ENCODE data around the gene NUMA1. TPM values are rescaled to one million over a fixed set of nuclear protein-coding genes. Genes with fewer than 3 reads are reported as not detected.

Gene NUMA1
- total RNA-seq, 1 donor from 2014 or later, result 247 TPM

DNA sequence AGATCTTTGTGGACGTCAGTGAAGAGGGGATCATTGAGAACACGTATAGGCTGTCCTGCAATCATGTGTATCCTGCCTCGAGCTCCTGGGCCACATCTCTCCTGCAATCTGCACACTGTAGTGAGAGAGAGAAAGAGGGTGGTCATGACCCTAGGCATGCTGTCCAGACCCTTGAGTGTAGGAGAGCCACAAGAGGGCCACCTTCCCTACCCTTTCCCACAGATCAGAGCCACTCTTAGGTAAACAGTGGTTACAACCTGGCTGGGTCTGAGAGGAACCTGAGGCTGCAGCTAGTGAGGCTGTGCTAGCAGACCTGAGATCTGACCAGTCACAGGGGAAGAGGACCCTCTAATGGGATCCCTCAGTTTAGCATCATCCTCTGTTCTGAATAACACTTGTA, 85.6 kb downstream of the NUMA1 start:
- no peaks in the 10 kb centered on the region for H3K9me3 Mint-ChIP-seq (ENCODE audit: unreplicated experiment)

DNA sequence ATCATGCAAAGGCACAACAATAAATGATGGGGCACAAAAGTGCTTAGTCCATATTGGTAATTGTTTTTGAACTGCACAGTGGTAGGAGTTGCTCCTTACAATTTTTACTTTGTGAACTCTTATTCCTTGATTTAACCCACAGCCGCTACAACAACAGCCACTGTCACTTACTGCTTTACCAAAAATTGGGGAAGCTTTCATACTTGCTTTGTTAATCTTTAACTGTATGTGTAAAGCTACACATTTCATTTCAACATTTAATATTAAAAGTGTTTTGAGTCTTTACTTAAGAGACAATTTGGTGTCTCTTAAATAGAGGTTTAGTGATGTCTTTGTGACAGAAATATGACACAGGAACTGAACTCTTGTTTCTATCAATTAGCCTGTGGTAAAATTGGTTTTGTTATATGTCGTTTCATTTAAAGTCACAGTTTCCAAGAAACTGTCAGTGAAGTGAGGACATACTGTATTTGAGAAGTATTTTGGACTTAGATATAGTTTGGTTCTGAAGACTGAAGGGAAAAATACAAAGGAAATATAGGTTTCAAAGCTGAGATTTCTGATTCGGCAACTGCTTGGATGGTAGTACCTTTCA, 88.1 kb downstream of the NUMA1 start:
- no peak overlapping the region for H3K4me3 Mint-ChIP-seq (ENCODE audit: unreplicated experiment)
- no peak overlapping the region for H3K27ac Mint-ChIP-seq (ENCODE audit: unreplicated experiment)
- H3K27me3 Mint-ChIP-seq (ENCODE audit: unreplicated experiment), result no peaks in the 10 kb centered on the region
- peaks cover 19% of the 10 kb centered on the region for H3K36me3 Mint-ChIP-seq (ENCODE audit: unreplicated experiment)
- no peak for DNase-seq (ENCODE audit: extremely low spot score, unreplicated experiment)
- no peaks in the 10 kb centered on the region for H3K4me1 Mint-ChIP-seq (ENCODE audit: unreplicated experiment)
- no peaks in the 10 kb centered on the region for H3K9me3 Mint-ChIP-seq (ENCODE audit: unreplicated experiment)
- TF ChIP-seq, protein P1, sequence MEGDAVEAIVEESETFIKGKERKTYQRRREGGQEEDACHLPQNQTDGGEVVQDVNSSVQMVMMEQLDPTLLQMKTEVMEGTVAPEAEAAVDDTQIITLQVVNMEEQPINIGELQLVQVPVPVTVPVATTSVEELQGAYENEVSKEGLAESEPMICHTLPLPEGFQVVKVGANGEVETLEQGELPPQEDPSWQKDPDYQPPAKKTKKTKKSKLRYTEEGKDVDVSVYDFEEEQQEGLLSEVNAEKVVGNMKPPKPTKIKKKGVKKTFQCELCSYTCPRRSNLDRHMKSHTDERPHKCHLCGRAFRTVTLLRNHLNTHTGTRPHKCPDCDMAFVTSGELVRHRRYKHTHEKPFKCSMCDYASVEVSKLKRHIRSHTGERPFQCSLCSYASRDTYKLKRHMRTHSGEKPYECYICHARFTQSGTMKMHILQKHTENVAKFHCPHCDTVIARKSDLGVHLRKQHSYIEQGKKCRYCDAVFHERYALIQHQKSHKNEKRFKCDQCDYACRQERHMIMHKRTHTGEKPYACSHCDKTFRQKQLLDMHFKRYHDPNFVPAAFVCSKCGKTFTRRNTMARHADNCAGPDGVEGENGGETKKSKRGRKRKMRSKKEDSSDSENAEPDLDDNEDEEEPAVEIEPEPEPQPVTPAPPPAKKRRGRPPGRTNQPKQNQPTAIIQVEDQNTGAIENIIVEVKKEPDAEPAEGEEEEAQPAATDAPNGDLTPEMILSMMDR (IDR thresholded peaks at IDR 0.05), result no peak

More for the DNA sequence above, 85.6 kb downstream of the NUMA1 start:
- TF ChIP-seq, protein P1 (IDR thresholded peaks at IDR 0.05), result no peak
- H3K4me1 Mint-ChIP-seq (ENCODE audit: unreplicated experiment), result peaks cover 17% of the 10 kb centered on the region
- H3K27ac Mint-ChIP-seq (ENCODE audit: unreplicated experiment), result no peak overlapping the region
- H3K27me3 Mint-ChIP-seq (ENCODE audit: unreplicated experiment), result no peaks in the 10 kb centered on the region
- no peak for DNase-seq (ENCODE audit: extremely low spot score, unreplicated experiment)
- peaks cover 18% of the 10 kb centered on the region for H3K36me3 Mint-ChIP-seq (ENCODE audit: unreplicated experiment)
- no peak overlapping the region for H3K4me3 Mint-ChIP-seq (ENCODE audit: unreplicated experiment)

DNA sequence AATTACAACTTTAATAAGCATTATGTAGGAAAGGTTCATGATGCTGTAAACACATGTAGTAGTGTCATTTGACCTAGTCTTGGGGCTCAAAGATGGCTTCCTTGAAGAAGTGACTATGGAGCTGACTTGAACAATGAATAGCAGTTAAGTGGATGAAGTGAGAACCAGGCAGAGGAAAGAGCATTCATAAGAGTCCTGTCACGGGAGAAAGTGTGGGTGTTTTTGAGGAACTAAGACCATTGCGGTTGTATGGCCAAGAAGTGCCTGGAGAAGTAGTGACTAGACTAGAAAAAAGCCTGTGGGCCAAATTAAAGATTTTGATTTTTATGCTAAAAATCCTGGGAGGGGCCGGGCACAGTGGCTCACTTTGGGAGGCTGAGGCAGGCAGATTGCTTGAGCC, 88.8 kb downstream of the NUMA1 start:
- Mint-ChIP-seq H3K4me1 (ENCODE audit: unreplicated experiment) (peaks cover 4% of the 10 kb centered on the region), H3K4me3 (ENCODE audit: unreplicated experiment) (no peak overlapping the region), H3K27me3 (ENCODE audit: unreplicated experiment) (no peaks in the 10 kb centered on the region), H3K27ac (ENCODE audit: unreplicated experiment) (no peak overlapping the region), H3K9me3 (ENCODE audit: unreplicated experiment) (no peaks in the 10 kb centered on the region), H3K36me3 (ENCODE audit: unreplicated experiment) (peaks cover 17% of the 10 kb centered on the region)
- TF ChIP-seq, protein P1 (IDR thresholded peaks at IDR 0.05), result no peak
- DNase-seq (ENCODE audit: extremely low spot score, unreplicated experiment), result no peak

DNA sequence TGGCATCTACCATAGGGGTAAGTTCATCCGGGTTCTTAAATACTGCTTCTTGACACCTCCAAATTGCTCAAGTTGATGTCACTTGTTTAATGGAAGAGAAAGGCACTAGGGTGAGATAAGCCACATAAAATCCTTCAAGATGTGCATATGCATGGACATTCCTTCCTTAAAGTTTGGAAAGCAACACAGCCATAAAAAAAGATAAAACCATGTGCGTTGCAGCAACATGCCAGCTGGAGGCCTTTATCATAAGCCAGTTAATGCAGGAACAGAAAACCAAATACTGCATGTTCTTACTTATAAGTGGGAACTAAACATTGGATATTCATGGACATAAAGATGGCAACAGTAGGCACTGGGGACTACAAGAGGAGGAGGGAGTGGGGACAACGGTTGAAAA, 89.6 kb downstream of the NUMA1 start:
- TF ChIP-seq, protein P1 (IDR thresholded peaks at IDR 0.05), result no peak
- no peak for DNase-seq (ENCODE audit: extremely low spot score, unreplicated experiment)
- H3K4me3 Mint-ChIP-seq (ENCODE audit: unreplicated experiment), result no peak overlapping the region
- no peak overlapping the region for H3K27ac Mint-ChIP-seq (ENCODE audit: unreplicated experiment)
- H3K9me3 Mint-ChIP-seq (ENCODE audit: unreplicated experiment), result no peaks in the 10 kb centered on the region
- H3K4me1 Mint-ChIP-seq (ENCODE audit: unreplicated experiment), result peaks cover 8% of the 10 kb centered on the region
- H3K36me3 Mint-ChIP-seq (ENCODE audit: unreplicated experiment), result peaks cover 17% of the 10 kb centered on the region
- no peaks in the 10 kb centered on the region for H3K27me3 Mint-ChIP-seq (ENCODE audit: unreplicated experiment)

DNA sequence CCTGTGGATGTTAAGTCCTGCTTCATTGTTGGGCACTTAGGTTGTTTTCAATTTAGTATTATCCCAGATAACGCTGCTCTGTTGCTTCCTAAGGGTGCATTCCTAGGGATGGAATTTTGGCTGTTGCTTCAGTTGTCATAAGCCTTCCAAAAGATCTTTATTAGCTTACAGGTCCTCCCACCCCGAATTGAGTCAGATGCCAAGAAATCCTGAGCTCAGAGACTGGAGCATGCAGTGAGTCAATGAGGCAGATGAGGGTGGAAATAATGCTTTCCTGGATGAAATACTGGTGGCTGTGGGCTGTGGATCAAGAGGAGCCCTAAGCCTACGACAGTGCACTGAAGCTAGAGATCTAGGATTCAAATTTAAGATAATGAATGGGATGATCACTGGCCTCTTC, 92.3 kb downstream of the NUMA1 start:
- DNase-seq (ENCODE audit: extremely low spot score, unreplicated experiment), result no peak
- Mint-ChIP-seq H3K4me3 (ENCODE audit: unreplicated experiment) (no peak overlapping the region), H3K36me3 (ENCODE audit: unreplicated experiment) (peaks cover 18% of the 10 kb centered on the region), H3K27ac (ENCODE audit: unreplicated experiment) (no peak overlapping the region), H3K4me1 (ENCODE audit: unreplicated experiment) (peaks cover 8% of the 10 kb centered on the region), H3K9me3 (ENCODE audit: unreplicated experiment) (no peaks in the 10 kb centered on the region), H3K27me3 (ENCODE audit: unreplicated experiment) (no peaks in the 10 kb centered on the region)
- TF ChIP-seq, protein P1 (IDR thresholded peaks at IDR 0.05), result no peak
